Endothelial cell (in vitro differentiated cells): ENCODE measurements around the gene DPPA3. TPM values are rescaled to one million over a fixed set of nuclear protein-coding genes. Genes with fewer than 3 reads are reported as not detected.
"Not testable (repeated sequence)": the region's sequence is repeated elsewhere in the genome, so short reads cannot be mapped to it uniquely, and the experiment has no call there.

Experiments
- DNase-seq: peaks from one replicate; pipeline ENCODE4 v3.0.0; 2021; ENCODE audit warnings: low spot score
- H3K27ac Mint-ChIP-seq: one replicate; pipeline ENCODE4 v1.8.0; 2021; ENCODE audit warnings: mixed read lengths, inconsistent platforms; ENCODE audit not compliant: unreplicated experiment
- H3K27me3 Mint-ChIP-seq: one replicate; pipeline ENCODE4 v1.8.0; 2021; ENCODE audit warnings: mild to moderate bottlenecking, moderate library complexity, mixed read lengths, inconsistent platforms; ENCODE audit not compliant: unreplicated experiment
- H3K36me3 Mint-ChIP-seq: one replicate; pipeline ENCODE4 v1.8.0; 2021; ENCODE audit warnings: mild to moderate bottlenecking, low read depth, mixed read lengths, inconsistent platforms; ENCODE audit not compliant: unreplicated experiment
- H3K4me1 Mint-ChIP-seq: one replicate; pipeline ENCODE4 v1.8.0; 2021; ENCODE audit warnings: mild to moderate bottlenecking, mixed read lengths, inconsistent platforms; ENCODE audit not compliant: unreplicated experiment
- H3K4me3 Mint-ChIP-seq: one replicate; pipeline ENCODE4 v1.8.0; 2021; ENCODE audit warnings: mild to moderate bottlenecking, mixed read lengths, inconsistent platforms; ENCODE audit not compliant: unreplicated experiment
- H3K9me3 Mint-ChIP-seq: one replicate; pipeline ENCODE4 v1.8.0; 2021; ENCODE audit warnings: mixed read lengths, inconsistent platforms; ENCODE audit not compliant: unreplicated experiment
- CTCF ChIP-seq: fragments of 200-600 bp; sonication (generic); IDR thresholded peaks from one replicate; pipeline ENCODE4 v1.5.0; 2021; ENCODE audit warnings: antibody characterized with exemption; ENCODE audit not compliant: unreplicated experiment
- total RNA-seq: library from RNA; stranded (reverse); fragmentation: NEBNext Ultra II Directional; extraction: Animal tissue kit (Norgen Biotek cat#: 25700); gene quantifications from one replicate; pipeline ENCODE4 v1.2.1, GENCODE V29; 2021; ENCODE audit not compliant: unreplicated experiment

Gene DPPA3
- total RNA-seq, 1 donor from 2014 or later: 0.26 TPM

- no peaks in the 10 kb centered on the region for H3K9me3 Mint-ChIP-seq
- H3K27me3 Mint-ChIP-seq: no peaks in the 10 kb centered on the region
- no peak for TF ChIP-seq CTCF
- no peak overlapping the region for H3K4me3 Mint-ChIP-seq
- no peaks in the 10 kb centered on the region for H3K36me3 Mint-ChIP-seq
- no peak overlapping the region for H3K27ac Mint-ChIP-seq
- peaks cover 9% of the 10 kb centered on the region for H3K4me1 Mint-ChIP-seq
- DNase-seq: no peak
Observed at GRCh38 chr12:7716381-7716780, 5.1 kb downstream of the DPPA3 start.

GRCh38 chr12:7719946-7720730 is 8.9 kb downstream of the DPPA3 start:
- no peak for TF ChIP-seq CTCF

GRCh38 chr12:7723926-7724325 is 12.7 kb downstream of the DPPA3 start:
- Mint-ChIP-seq H3K4me3 (no peak overlapping the region), H3K27ac (no peak overlapping the region), H3K9me3 (no peaks in the 10 kb centered on the region), H3K36me3 (no peaks in the 10 kb centered on the region), H3K4me1 (peaks cover 6% of the 10 kb centered on the region), H3K27me3 (no peaks in the 10 kb centered on the region)
- TF ChIP-seq CTCF: no peak
- no peak for DNase-seq

More at GRCh38 chr12:7719946-7720730, 8.9 kb downstream of the DPPA3 start:
- Mint-ChIP-seq H3K36me3 (no peaks in the 10 kb centered on the region), H3K27me3 (no peaks in the 10 kb centered on the region), H3K4me1 (peaks cover 15% of the 10 kb centered on the region), H3K4me3 (no peak overlapping the region), H3K27ac (no peak overlapping the region), H3K9me3 (no peaks in the 10 kb centered on the region)
- no peak for DNase-seq

- no peak for DNase-seq
Observed at GRCh38 chr12:7729746-7730145, 18.5 kb downstream of the DPPA3 start.

GRCh38 chr12:7730984-7731383 is 19.8 kb downstream of the DPPA3 start:
- H3K4me3 Mint-ChIP-seq, H3K27me3 Mint-ChIP-seq: not testable (repeated sequence)
- peak overlapping the region; percentile 80 for H3K27ac Mint-ChIP-seq

More at GRCh38 chr12:7729746-7730145, 18.5 kb downstream of the DPPA3 start:
- Mint-ChIP-seq H3K36me3 (no peaks in the 10 kb centered on the region), H3K4me1 (peaks cover 23% of the 10 kb centered on the region), H3K4me3 (no peak overlapping the region), H3K9me3 (no peaks in the 10 kb centered on the region), H3K27ac (no peak overlapping the region), H3K27me3 (peaks cover 1% of the 10 kb centered on the region)
- TF ChIP-seq CTCF: no peak

More at GRCh38 chr12:7730984-7731383, 19.8 kb downstream of the DPPA3 start:
- not testable (repeated sequence) for H3K9me3 Mint-ChIP-seq, H3K36me3 Mint-ChIP-seq, DNase-seq
- H3K4me1 Mint-ChIP-seq: peaks cover 23% of the 10 kb centered on the region
